ENCODE data around the gene OR52N4. TPM values are rescaled to one million over a fixed set of nuclear protein-coding genes. Genes with fewer than 3 reads are reported as not detected.

Gene OR52N4
- total and polyA plus RNA-seq, 2 of the 8 experiments (the other 6 are each of a cell fraction or from before 2014, with no cell fraction given): 3.7 TPM; not detected in 1

- Histone ChIP-seq H2AFZ (ENCODE audit: low read length) (no peak overlapping the region), H3K23ac (ENCODE audit: insufficient read length) (no peak overlapping the region), H2BK15ac (ENCODE audit: low read length) (no peak overlapping the region), H3K27ac (ENCODE audit: low read depth, low read length) (no peak overlapping the region), H2AK5ac (ENCODE audit: low read depth, low read length) (no peak overlapping the region), H2BK5ac (ENCODE audit: low read depth, low read length) (no peak overlapping the region), H2BK12ac (ENCODE audit: low read depth, low read length) (no peak overlapping the region), H4K91ac (replicated peaks; ENCODE audit: insufficient read length, low read length) (no peak overlapping the region), H4K20me1 (replicated peaks in 1 of 2; ENCODE audit: control insufficient read depth in 1 of 2, insufficient read depth in 2 of 2, low read length in 2 of 2) (no peaks in the 10 kb centered on the region), H3K4me1 (replicated peaks in 1 of 4; ENCODE audit: control insufficient read depth in 3 of 4, insufficient read depth in 4 of 4, low read length in 3 of 4) (no peaks in the 10 kb centered on the region), H4K5ac (ENCODE audit: insufficient read length, low read depth, low read length) (no peak overlapping the region), H3K27me3 (replicated peaks in 1 of 4; ENCODE audit: control insufficient read depth in 3 of 4, extremely low read depth in 1 of 4, insufficient read depth in 3 of 4, low read length in 3 of 4) (no peaks in the 10 kb centered on the region), H3K4me2 (ENCODE audit: insufficient read depth in 1 of 2, low read depth in 2 of 2, low read length in 2 of 2) (no peak overlapping the region), H3K9me3 (ENCODE audit: insufficient read depth in 2 of 2, low read depth in 1 of 2, low read length in 1 of 2) (no peaks in the 10 kb centered on the region), H3K4ac (replicated peaks; ENCODE audit: insufficient read length, low read depth, low read length) (no peak overlapping the region), H3K4me3 (ENCODE audit: extremely low read depth in 1 of 4, insufficient read depth in 2 of 4, low read depth in 3 of 4, low read length in 4 of 4) (no peak overlapping the region), H2BK20ac (ENCODE audit: low read length) (no peak overlapping the region), H3K79me1 (ENCODE audit: low read depth, low read length) (no peaks in the 10 kb centered on the region), H3K18ac (ENCODE audit: extremely low read depth, low read length) (no peak overlapping the region), H2BK120ac (replicated peaks; ENCODE audit: low read depth, low read length) (no peak overlapping the region), H3K14ac (ENCODE audit: insufficient read length) (no peak overlapping the region), H4K8ac (ENCODE audit: extremely low read depth, insufficient read depth, low read length) (no peak overlapping the region), H3K79me2 (ENCODE audit: control insufficient read depth in 1 of 2, insufficient read depth in 2 of 2, low read length in 2 of 2) (no peaks in the 10 kb centered on the region), H3K9ac (replicated peaks in 1 of 4; ENCODE audit: extremely low read depth in 1 of 4, low read depth in 3 of 4, low read length in 3 of 4) (no peak overlapping the region), H3K56ac (replicated peaks; ENCODE audit: insufficient read length, low read depth, low read length) (no peak overlapping the region), H3K36me3 (ENCODE audit: control insufficient read depth in 2 of 4, insufficient read depth in 4 of 4, low read length in 3 of 4) (no peaks in the 10 kb centered on the region), H3K23me2 (ENCODE audit: low read depth, low read length) (no peaks in the 10 kb centered on the region; the same call in 1 of the 2 replicates)
- WGBS, 2 experiments (ENCODE audit: extremely low coverage in 1 of 2, insufficient coverage in 1 of 2, insufficient read length in 1 of 2, insufficient replicate concordance in 2 of 2, low coverage in 1 of 2, low lambda C conversion rate in 2 of 2, missing lambda C conversion rate in 1 of 2): 94% methylated on average over 1 of the region's 1 CpG; no CpG with 5 or more reads in 1 of the 2 experiments
- ChIA-PET POLR2A (ENCODE audit: partially characterized antibody) (no interaction called here), CTCF (ENCODE audit: partially characterized antibody) (interaction anchor here (1.0 kb wide), 2 partner anchors 14 to 43 kb away, joined by 3 to 4 read pairs; partner anchors contain the start of gene TRIM5)
- FAIRE-seq: no peak
- no peak for DNase-seq (ENCODE audit: low read depth in 1 of 2, low spot score in 2 of 2)
- TF ChIP-seq SRF (IDR thresholded peaks at IDR 0.05; ENCODE audit: low read depth, low read length): no peak
Observed at GRCh38 chr11:5727691-5728090, 26.4 kb upstream of the OR52N4 start.

Data from H1 (cell line).